Type B pancreatic cell (in vitro differentiated cells): ENCODE results near the gene CNTNAP2. TPM values are rescaled to one million over a fixed set of nuclear protein-coding genes. Genes with fewer than 3 reads are reported as not detected.

Source experiments
- DNase-seq: peaks from one replicate; pipeline ENCODE4 v3.0.0; 2021; ENCODE audit warnings: mixed read lengths; ENCODE audit not compliant: unreplicated experiment; ENCODE audit errors: extremely low spot score
- H3K27ac Mint-ChIP-seq: 2 replicates; pipeline ENCODE4 v1.8.0; 2021; ENCODE audit warnings: mild to moderate bottlenecking, mixed read lengths
- H3K27me3 Mint-ChIP-seq: 2 replicates; pipeline ENCODE4 v1.8.0; 2021; ENCODE audit warnings: mixed read lengths
- H3K36me3 Mint-ChIP-seq: 2 replicates; pipeline ENCODE4 v1.8.0; 2021; ENCODE audit warnings: mixed read lengths
- H3K4me1 Mint-ChIP-seq: one replicate; pipeline ENCODE4 v1.8.0; 2021; ENCODE audit warnings: mixed read lengths; ENCODE audit not compliant: unreplicated experiment
- H3K4me3 Mint-ChIP-seq: 2 replicates; pipeline ENCODE4 v1.8.0; 2021; ENCODE audit warnings: mild to moderate bottlenecking, mixed read lengths
- H3K9me3 Mint-ChIP-seq: 2 replicates; pipeline ENCODE4 v1.8.0; 2021; ENCODE audit warnings: mixed read lengths
- total RNA-seq: library from RNA; stranded (reverse); gene quantifications from 2 replicates; pipeline ENCODE4 v1.2.1, GENCODE V29; 2021; ENCODE audit warnings: low replicate concordance
- TF ChIP-seq, protein P1 (sequence below): fragments of 200-600 bp; sonication (generic); conservative IDR thresholded peaks from 2 replicates; pipeline ENCODE4 v1.5.0; 2021; ENCODE audit warnings: antibody characterized with exemption, mild to moderate bottlenecking

The CNTNAP2 gene
- total RNA-seq, 1 donor from 2014 or later: 26.8 TPM

DNA sequence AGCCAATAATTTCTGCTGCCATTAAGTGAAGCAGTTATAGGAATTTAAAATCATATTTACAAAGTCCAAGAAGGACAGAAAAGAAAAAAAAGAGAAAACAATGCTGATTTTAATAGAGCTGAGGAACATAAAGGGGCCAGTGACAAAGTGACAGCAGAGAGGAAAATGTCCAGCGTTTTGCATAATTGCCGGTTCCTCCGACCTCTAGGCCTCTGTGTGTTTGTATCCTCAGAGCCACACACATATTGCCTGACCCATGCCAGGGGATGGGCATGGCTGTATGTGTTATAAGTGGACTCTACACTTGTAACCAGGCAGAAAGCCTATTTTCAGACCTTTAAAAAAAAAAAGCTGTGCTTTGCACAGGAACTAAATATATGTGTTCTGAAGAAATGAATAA, 2107.1 kb downstream of the CNTNAP2 start:
- Mint-ChIP-seq H3K9me3 (no peaks in the 10 kb centered on the region), H3K27me3 (peaks cover 6% of the 10 kb centered on the region), H3K4me1 (peaks cover 8% of the 10 kb centered on the region), H3K27ac (no peak overlapping the region), H3K4me3 (no peak overlapping the region), H3K36me3 (no peaks in the 10 kb centered on the region)
- TF ChIP-seq, protein P1, sequence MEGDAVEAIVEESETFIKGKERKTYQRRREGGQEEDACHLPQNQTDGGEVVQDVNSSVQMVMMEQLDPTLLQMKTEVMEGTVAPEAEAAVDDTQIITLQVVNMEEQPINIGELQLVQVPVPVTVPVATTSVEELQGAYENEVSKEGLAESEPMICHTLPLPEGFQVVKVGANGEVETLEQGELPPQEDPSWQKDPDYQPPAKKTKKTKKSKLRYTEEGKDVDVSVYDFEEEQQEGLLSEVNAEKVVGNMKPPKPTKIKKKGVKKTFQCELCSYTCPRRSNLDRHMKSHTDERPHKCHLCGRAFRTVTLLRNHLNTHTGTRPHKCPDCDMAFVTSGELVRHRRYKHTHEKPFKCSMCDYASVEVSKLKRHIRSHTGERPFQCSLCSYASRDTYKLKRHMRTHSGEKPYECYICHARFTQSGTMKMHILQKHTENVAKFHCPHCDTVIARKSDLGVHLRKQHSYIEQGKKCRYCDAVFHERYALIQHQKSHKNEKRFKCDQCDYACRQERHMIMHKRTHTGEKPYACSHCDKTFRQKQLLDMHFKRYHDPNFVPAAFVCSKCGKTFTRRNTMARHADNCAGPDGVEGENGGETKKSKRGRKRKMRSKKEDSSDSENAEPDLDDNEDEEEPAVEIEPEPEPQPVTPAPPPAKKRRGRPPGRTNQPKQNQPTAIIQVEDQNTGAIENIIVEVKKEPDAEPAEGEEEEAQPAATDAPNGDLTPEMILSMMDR: no peak
- no peak for DNase-seq

DNA sequence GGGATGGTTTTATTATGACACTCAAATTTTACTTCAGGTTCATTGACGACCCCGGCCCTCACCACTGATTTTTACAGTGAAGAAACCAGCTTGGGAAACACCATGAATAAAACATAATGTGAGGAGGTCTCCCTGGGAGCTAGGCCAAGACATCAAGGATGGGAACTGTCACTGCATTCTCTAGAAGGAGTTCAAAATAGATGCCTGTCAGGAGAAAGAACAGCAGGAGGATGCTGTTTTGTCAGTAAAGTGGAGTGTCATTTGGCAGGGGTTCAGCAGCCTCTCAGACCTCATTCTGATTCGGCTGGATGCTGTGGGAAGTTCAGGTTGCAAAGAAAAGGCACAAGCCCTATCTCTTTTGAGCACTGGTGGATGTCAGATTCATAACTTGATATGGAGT, 2113.7 kb downstream of the CNTNAP2 start:
- Mint-ChIP-seq H3K27ac (no peak overlapping the region), H3K36me3 (no peaks in the 10 kb centered on the region)

DNA sequence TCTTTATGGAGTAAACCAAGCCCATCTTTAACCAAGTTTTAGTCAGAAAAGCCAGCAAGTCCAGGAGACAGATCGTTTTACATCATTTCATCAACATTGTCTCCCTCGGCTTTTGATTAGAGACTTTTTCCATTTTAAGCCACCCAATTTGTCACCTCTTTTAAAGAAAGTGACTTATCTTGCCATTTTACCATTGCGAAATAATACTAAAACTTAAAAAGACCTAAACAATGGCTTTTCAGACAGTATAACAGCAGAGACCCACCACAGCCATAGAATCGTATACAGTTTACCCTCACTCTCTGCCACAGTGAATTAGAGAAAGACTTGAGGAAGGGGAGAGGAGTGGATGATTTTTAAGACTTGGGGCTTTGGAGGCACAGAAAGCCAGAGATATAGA, 2114.3 kb downstream of the CNTNAP2 start:
- Mint-ChIP-seq H3K9me3 (no peaks in the 10 kb centered on the region), H3K27ac (no peak overlapping the region), H3K4me3 (no peak overlapping the region)

More for the DNA sequence above, 2113.7 kb downstream of the CNTNAP2 start:
- Mint-ChIP-seq H3K27me3 (no peaks in the 10 kb centered on the region), H3K9me3 (no peaks in the 10 kb centered on the region), H3K4me1 (peaks cover 8% of the 10 kb centered on the region), H3K4me3 (no peak overlapping the region)
- TF ChIP-seq, protein P1: no peak
- no peak for DNase-seq

DNA sequence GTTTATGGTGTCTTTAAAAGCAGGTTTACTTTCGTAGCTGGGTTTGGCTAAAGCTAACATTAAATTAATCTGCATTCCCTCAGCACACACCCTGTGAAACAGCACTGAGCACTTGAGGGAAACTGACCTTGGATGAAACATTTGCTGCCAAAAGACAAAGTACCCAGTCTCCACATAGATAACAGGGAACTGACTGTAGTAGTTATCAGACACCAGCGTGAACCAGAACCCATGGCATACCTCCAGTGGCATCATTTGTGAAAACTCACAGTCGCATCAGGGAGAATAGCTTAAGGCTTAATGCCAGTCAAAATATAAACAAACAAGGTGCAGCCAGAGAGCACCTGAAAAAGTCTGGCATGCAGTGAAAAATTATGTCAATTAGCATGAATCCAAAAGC, 2116.2 kb downstream of the CNTNAP2 start:
- Mint-ChIP-seq H3K9me3 (no peaks in the 10 kb centered on the region), H3K27me3 (peaks cover 4% of the 10 kb centered on the region), H3K4me1 (no peaks in the 10 kb centered on the region), H3K27ac (no peak overlapping the region), H3K4me3 (no peak overlapping the region), H3K36me3 (no peaks in the 10 kb centered on the region)
- no peak for DNase-seq
- TF ChIP-seq, protein P1: no peak

More for the DNA sequence above, 2114.3 kb downstream of the CNTNAP2 start:
- no peak for DNase-seq
- peaks cover 8% of the 10 kb centered on the region for H3K4me1 Mint-ChIP-seq
- H3K36me3 Mint-ChIP-seq: no peaks in the 10 kb centered on the region
- no peaks in the 10 kb centered on the region for H3K27me3 Mint-ChIP-seq
- TF ChIP-seq, protein P1: no peak

DNA sequence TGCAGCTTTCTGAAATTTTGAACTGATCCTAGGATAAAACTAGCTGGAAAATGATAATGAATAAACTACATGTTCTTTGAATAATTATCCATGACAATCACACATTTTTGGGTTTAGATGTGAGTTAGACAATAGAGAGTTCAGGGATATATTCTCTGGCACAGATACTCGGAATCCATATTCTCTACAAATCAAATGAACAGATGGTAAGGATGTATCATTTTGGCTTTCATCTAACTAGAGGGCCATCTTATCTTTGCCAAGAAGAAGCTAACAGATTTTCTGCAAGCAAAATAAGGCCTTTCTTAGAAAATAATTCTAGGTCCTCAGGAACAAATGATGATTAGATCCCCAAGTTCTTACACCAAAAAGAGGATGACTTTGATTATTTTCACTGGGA, 2118.1 kb downstream of the CNTNAP2 start:
- Mint-ChIP-seq H3K4me1 (no peaks in the 10 kb centered on the region), H3K9me3 (peaks cover 4% of the 10 kb centered on the region), H3K36me3 (no peaks in the 10 kb centered on the region), H3K27me3 (peaks cover 4% of the 10 kb centered on the region), H3K4me3 (no peak overlapping the region), H3K27ac (no peak overlapping the region)
- DNase-seq: no peak
- TF ChIP-seq, protein P1: no peak

DNA sequence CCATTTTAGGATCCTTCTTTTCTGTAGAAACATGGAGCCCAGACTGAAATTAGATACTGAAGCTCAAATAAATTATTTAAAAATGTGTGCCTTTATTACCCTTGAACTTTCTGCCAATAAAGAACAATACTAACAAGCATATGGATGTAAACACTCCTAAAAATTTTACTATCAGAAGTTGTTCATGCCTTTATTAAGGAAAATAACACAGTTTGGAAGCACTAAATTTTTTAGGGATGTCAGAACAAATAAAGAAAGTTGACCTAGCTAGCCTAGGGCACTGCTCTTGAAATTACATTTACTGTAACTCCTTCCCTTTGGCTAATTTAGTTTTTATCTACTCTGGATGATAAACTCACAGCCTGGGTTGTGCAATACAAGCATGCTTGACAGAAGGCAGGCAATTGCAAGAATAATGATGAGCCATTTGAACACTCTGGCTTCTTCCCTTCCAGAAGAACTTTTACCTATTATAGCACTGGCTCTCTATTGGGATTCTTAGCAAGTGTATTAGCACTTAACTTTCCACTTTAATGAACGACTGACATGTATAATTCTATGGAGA, 2122.2 kb downstream of the CNTNAP2 start:
- no peak for DNase-seq

More for the DNA sequence above, 2122.2 kb downstream of the CNTNAP2 start:
- TF ChIP-seq, protein P1: no peak
- H3K4me1 Mint-ChIP-seq: peaks cover 7% of the 10 kb centered on the region
- H3K27me3 Mint-ChIP-seq: peaks cover 14% of the 10 kb centered on the region
- H3K4me3 Mint-ChIP-seq: no peak overlapping the region
- H3K27ac Mint-ChIP-seq: no peak overlapping the region
- peaks cover 4% of the 10 kb centered on the region for H3K9me3 Mint-ChIP-seq
- H3K36me3 Mint-ChIP-seq: no peaks in the 10 kb centered on the region
